Measurements from ENCODE around the gene PDCL2. TPM values are rescaled to one million over a fixed set of nuclear protein-coding genes. Genes with fewer than 3 reads are reported as not detected.
A peak's percentile ranks its signal among the peaks of the same experiment; 100 is the strongest.

The PDCL2 gene
- total and polyA plus RNA-seq, 10 of the 15 experiments (the other 5 are each of a cell fraction or from before 2014, with no cell fraction given): not detected

- TF ChIP-seq ATF2 (IDR thresholded peaks at IDR 0.05; ENCODE audit: low read length) (no peak), RAD51 (IDR thresholded peaks at IDR 0.05) (no peak), SUPT20H (IDR thresholded peaks at IDR 0.05; ENCODE audit: borderline replicate concordance, control insufficient read depth, low read depth, low read length) (no peak), NR2F1 (conservative IDR thresholded peaks at IDR 0.05) (no peak), SMAD1 (IDR thresholded peaks at IDR 0.05; ENCODE audit: low read depth, partially characterized antibody) (no peak)
These were observed 73.6 kb downstream of the PDCL2 start (continued) for GRCh38 chr4:55518442-55518841.

- Histone ChIP-seq H3K9ac (ENCODE audit: control insufficient read depth, insufficient read depth, low read length) (no peak overlapping the region), H3K9me3 (replicated peaks; ENCODE audit: control insufficient read depth, insufficient read depth, low read length) (no peaks in the 10 kb centered on the region; the same call in 2 of the 3 replicates), H3K4me3 (no peak overlapping the region), H3K79me2 (ENCODE audit: control insufficient read depth, insufficient read depth, low read length) (peaks cover 2% of the 10 kb centered on the region), H2AFZ (ENCODE audit: control insufficient read depth, low read depth, low read length) (no peak overlapping the region), H3K4me1 (ENCODE audit: control insufficient read depth, insufficient read depth, low read length) (no peaks in the 10 kb centered on the region; the same call in 1 of the 2 replicates), H3K27ac (ENCODE audit: control insufficient read depth, insufficient read depth) (no peak overlapping the region; the same call in 1 of the 2 replicates), H3K36me3 (ENCODE audit: control insufficient read depth in 2 of 2, insufficient read depth in 2 of 2, low read length in 1 of 2) (no peaks in the 10 kb centered on the region), H3K4me2 (ENCODE audit: control insufficient read depth, insufficient read depth) (peak overlapping the region; percentile 41), H4K20me1 (ENCODE audit: control insufficient read depth, insufficient read depth) (no peaks in the 10 kb centered on the region), H3K27me3 (replicated peaks in 1 of 2; ENCODE audit: control insufficient read depth in 2 of 2, insufficient read depth in 2 of 2, low read length in 1 of 2) (no peaks in the 10 kb centered on the region)
- TF ChIP-seq NFIC (IDR thresholded peaks at IDR 0.05; ENCODE audit: low read depth, low read length): 0 out of 2 replicates have a peak, but pooled peaks have one; percentile 28
- TF ChIP-seq SMAD1 (IDR thresholded peaks at IDR 0.05; ENCODE audit: low read depth, partially characterized antibody): no peak
- ChIA-PET SMC1A (ENCODE audit: uncharacterized antibody, unreplicated experiment) (interaction anchor here (0.6 to 1.2 kb wide), 2 partner anchors 12 to 31 kb away, joined by 3 to 6 read pairs; no protein-coding TSS in a partner anchor), RAD21 (ENCODE audit: unreplicated experiment) (no interaction called here), CTCF (interaction anchor here (1.2 kb wide), 1 partner anchor 21 kb away, joined by 4 read pairs; no protein-coding TSS in a partner anchor), POLR2A (interaction anchor here (0.6 to 1.2 kb wide), 2 partner anchors 25 to 145 kb away, joined by 4 to 5 read pairs; no protein-coding TSS in a partner anchor)
- intact Hi-C loops (cut with micrococcal nuclease; ENCODE audit: unreplicated experiment) (no loop called here), in situ Hi-C loops (cut with MboI) (no loop called here)
- FAIRE-seq (peak; percentile 74), DNase-seq (ENCODE audit: low read depth, low spot score) (no peak), ATAC-seq (peak; percentile 93)
- 0% methylated on average over 2 of the region's 2 CpGs for WGBS (ENCODE audit: insufficient coverage, insufficient replicate concordance, low lambda C conversion rate, missing lambda C conversion rate)
- no TSS peak for BruUV-seq (replicated peaks)
These were observed 74.4 kb downstream of the PDCL2 start for GRCh38 chr4:55517526-55518229.
